ENCODE results near the gene VCP.

GRCh38 chr9:35076848-35077247 is 4.4 kb upstream of the VCP start:
- TF ChIP-seq POLR2A (IDR thresholded peaks at IDR 0.05) = no peak
- TF ChIP-seq, protein P1, sequence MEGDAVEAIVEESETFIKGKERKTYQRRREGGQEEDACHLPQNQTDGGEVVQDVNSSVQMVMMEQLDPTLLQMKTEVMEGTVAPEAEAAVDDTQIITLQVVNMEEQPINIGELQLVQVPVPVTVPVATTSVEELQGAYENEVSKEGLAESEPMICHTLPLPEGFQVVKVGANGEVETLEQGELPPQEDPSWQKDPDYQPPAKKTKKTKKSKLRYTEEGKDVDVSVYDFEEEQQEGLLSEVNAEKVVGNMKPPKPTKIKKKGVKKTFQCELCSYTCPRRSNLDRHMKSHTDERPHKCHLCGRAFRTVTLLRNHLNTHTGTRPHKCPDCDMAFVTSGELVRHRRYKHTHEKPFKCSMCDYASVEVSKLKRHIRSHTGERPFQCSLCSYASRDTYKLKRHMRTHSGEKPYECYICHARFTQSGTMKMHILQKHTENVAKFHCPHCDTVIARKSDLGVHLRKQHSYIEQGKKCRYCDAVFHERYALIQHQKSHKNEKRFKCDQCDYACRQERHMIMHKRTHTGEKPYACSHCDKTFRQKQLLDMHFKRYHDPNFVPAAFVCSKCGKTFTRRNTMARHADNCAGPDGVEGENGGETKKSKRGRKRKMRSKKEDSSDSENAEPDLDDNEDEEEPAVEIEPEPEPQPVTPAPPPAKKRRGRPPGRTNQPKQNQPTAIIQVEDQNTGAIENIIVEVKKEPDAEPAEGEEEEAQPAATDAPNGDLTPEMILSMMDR (IDR thresholded peaks at IDR 0.05 in 4 of 5, conservative IDR thresholded peaks at IDR 0.05 in 1 of 5) = no peak

Measured in gastrocnemius medialis (tissue), 4 donors.